NCI-H2196 treated with DMSO at 0.1 percent for 48 hours (cell line): ENCODE measurements around the gene UBR3.
"Not testable (repeated sequence)": the region's sequence is repeated elsewhere in the genome, so short reads cannot be mapped to it uniquely, and the experiment has no call there.

Experiments
- DNase-seq: peaks from one replicate; lab custom pipeline; 2025; ENCODE audit not compliant: unreplicated experiment; lab: John Stamatoyannopoulos, UW

UBR3 gene

DNA sequence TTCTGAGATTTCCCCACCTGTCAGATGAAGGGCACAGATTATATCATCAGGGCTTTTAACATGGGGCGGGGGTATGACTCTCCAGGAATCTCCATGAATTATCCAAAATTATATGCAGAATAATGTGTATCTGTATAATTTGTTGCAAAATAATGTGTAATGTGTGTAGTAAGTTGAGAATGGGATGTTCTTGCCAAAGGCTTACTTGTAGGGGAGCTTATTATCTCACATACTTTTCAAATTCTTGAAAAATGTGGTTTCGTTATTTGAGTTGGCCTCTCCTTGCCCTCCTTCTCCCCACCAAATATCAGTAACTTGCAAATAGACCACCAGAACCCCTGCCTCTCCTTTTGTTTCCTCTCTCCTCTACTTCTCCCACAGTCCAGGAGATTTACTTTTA lies 35.6 kb downstream of the UBR3 start:
- no peak for DNase-seq

- no peak for DNase-seq
Observed at GRCh38 chr2:169865492-169865891, 38.2 kb downstream of the UBR3 start.

DNA sequence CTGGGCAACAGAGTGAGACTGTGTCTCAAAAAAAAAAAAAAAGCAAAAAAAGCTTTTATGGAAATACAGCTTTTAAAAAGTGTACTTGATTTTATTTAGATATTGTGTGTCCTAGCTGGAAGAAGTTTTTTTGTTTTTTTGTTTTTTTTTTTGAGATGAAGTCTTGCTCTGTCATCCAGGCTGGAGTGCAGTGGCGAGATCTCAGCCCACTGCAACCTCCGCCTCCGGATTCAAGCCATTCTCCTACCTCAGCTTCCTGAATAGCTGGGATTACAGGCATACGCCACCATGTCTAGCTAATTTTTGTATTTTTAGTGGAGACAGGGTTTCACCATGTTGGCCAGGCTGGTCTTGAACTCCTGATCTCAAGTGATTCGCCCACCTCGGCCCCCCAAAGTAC lies 39.0 kb downstream of the UBR3 start:
- DNase-seq, result not testable (repeated sequence)

DNA sequence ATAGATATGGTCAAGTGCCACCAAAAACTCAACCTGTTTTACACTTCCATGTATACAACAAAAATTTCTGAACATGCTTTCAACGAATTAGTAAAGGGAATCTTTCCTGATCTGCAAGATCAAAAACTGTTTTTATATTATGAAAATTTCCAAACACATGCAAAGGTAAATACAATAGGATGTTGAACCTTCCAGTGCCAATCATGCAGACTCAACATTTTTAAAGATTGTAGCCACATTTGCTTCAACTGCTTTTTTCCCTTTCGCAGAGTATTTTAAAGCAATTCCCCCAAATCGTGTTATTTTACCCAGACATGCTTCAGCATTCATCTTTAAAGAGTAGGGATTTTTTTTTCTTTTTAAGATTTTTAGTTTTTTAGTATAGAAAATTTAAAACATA lies 40.3 kb downstream of the UBR3 start:
- no peak for DNase-seq

DNA sequence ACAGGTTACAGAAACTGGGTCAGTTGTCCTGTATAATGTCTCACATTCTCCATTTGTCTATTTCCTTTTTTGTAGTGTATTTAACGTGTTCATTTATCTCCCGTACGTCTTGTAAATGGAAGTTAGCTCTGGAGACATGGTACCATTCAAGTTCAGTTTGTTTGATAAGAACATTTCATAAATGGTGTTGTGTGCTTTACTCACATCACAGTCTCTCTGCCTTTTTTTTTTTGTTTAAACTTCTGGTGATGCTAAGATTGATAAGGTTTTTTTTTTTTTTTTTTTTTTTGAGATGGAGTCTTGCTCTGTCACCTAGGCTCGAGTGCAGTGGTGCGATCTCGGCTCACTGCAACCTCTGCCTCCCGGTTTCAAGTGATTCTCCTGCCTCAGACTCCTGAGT lies 41.7 kb downstream of the UBR3 start:
- no peak for DNase-seq

GRCh38 chr2:169871369-169871768 lies 44.1 kb downstream of the UBR3 start:
- DNase-seq, result not testable (repeated sequence)

DNA sequence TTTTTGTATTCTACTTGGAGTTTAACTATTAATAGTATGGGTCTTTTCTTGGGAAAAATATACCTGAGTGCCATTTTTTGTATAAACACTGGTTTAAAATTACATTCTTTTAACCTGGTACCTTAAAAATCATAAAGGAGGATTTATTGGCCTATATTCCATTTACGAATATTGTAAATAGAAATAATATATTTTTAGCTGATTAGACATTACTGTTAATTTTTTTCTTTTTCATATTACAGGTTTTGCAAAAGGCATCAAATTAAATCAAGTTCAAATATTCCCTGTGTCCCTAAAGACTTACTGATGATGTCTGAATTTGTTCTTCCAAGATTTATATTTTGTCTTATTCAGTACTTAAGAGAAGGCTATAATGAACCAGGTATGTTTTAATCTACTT lies 44.7 kb downstream of the UBR3 start:
- no peak for DNase-seq

DNA sequence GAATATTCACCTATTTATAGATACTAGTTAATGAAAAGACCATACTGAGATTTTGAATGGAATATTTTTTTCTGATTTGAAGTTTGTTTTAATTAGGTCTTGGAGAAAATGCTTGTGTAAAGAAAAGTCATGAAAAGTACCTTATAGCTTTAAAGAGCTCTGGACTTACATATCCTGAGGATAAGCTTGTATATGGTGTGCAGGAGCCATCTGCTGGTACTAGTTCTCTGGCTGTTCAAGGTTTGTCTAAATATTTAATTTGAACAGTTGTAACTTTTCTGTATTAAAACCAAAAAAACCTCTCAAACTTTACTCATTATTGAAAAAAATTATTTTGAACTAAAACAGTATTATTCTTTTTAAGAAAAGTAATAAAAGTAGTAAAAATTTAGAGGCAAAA lies 50.1 kb downstream of the UBR3 start:
- DNase-seq, result no peak

DNA sequence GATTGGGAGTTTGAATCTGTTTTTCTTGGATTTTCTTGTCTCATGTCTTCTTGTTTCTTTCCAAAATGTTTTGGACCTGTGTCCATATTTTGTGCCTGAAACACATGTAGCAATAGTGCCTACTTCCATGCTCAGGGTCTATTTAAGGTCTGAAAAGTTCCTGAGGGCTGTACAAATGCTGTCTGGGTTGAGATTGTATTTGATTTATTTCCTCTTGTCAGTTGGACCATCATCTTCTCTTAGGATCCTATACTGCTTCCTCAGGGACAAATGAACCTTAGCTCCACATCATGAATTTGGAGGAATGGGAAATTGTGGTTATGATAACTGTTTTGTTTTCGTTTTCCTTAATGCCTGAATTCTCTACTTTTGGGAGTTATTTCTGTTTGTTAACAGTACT lies 59.9 kb downstream of the UBR3 start:
- no peak for DNase-seq

DNA sequence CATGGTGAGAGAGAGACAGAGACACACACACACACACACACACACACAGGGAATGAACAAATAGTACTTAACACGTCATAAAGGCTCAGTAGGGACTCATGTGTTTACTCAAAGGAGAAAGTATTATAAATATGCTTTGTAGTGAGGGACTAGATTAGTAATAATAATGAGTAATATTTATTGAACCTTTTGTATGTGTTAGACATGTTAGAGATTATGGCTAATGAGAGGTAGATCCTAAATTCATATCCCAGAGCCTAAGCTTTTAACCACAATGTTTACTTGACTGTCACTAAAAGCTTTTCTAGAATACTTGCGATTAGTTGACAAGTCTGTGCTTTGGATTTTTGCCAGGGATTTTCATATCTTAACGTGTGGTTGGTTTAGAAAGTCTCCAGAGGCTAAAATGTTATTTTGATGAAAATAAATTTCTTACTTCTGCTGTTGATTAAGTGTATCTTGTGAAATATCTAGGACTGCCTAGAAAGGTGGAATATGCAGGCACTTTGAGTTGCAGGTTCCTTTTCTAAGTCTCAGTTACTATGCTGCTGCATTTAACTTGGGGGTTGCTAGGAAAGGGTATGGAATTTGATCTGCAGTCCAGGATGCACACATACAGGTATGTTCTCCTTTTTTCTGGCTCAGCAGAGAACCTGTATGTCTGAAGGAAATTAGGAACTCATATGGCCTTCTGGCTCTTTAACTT lies 64.5 kb downstream of the UBR3 start:
- no peak for DNase-seq

DNA sequence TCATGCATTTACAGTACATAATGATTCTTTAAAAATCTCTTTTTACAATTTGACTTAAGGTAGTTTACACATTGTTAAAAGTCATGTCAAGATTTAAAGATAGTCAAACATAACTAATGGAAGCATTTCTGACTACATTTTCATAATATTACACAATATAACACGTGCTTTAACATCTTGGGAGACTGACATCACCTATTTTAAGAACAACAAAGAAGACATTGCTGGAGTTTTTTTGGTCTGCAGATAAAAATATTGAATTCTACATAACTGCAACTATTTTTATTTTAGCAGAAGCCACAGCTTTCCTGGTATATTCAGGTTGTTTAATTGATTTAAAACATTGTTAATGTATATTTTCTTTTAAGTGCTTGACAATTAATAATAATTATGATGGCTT lies 65.7 kb downstream of the UBR3 start:
- DNase-seq, result no peak

GRCh38 chr2:169895294-169895985 lies 68.2 kb downstream of the UBR3 start:
- DNase-seq, result no peak

GRCh38 chr2:169897834-169898233 lies 70.6 kb downstream of the UBR3 start:
- no peak for DNase-seq

DNA sequence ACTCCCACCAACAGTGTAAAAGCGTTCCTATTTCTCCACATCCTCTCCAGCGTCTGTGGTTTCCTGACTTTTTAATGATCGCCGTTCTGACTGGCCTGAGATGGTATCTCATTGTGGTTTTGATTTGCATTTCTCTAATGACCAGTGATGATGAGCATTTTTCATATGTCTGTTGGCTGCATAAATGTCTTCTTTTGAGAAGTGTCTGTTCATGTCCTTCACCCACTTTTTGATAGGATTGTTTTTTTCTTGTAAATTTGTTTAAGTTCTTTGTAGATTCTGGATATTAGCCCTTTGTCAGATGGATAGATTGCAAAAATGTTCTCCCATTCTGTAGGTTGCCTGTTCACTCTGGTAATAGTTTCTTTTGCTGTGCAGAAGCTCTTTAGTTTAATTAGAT lies 72.8 kb downstream of the UBR3 start:
- not testable (repeated sequence) for DNase-seq

DNA sequence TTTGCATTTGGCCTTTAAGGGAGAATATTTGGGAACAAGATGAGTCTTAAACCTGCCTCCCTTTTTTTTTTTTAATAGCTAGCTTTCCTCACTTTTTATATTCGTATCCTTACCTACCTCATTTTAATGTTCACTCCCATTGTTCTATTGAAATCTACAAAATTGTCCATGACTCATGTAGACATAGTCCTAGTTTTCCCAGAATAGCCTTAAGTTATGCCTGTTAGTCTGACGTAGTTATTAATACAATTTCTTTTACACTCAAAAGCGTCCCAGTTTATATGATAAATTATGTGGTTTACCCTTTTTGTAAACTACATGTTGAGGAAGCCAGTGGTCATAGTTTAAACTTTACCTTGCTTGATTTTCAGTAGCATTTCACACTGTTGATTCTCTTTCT lies 73.4 kb downstream of the UBR3 start:
- DNase-seq, result no peak

DNA sequence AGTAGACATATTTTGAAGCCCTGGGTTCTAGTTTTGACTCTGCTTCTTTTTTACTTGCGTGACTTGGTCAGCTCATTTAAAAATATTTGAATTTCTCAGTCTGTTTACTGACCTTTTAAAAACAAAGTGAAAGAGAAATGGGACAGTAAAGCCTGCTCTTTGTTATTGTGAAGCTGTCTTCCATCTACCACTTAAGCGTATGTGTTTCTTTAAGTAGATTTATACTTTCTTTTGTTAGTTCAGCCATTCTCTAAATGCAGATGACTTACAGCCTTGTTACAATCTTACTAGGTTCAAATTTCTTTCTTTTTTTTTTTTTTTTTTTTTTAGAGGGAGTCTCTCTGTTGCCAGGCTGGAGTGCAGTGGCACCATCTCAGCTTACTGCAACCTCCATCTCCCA lies 79.5 kb downstream of the UBR3 start:
- DNase-seq, result no peak

GRCh38 chr2:169909376-169909775 lies 82.1 kb downstream of the UBR3 start:
- no peak for DNase-seq

DNA sequence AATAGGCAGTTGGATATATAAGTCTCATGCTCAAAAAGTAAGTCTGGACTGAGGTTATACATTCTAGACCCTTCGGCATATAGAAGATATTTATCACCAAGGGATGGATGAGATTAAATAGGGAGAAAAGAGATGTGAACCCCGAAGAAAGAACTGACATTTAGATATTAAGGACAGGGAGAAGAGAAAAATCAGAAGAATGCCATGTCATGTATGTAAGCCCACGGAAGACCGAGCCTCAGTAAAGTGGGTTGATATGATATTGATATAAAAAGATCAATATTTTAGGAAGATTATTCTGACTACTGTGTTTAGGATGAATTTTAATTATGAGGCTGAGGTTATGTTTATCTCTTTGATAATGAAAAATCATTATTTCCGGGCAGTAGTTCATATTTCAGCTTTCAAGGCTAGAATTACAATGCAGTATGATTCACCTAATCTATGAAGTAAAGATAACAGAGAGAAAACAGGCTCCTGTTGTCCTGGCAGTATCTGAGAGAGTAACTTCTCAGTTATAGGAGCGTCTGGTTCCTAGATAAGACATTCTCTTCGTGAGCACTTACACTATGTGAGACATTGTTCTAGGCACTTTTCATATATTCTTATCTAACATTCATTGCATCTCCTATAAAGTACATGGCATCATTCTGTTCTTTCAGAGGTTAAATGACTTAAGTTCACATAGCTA lies 83.0 kb downstream of the UBR3 start:
- DNase-seq, result no peak

GRCh38 chr2:169911119-169911518 lies 83.9 kb downstream of the UBR3 start:
- no peak for DNase-seq

DNA sequence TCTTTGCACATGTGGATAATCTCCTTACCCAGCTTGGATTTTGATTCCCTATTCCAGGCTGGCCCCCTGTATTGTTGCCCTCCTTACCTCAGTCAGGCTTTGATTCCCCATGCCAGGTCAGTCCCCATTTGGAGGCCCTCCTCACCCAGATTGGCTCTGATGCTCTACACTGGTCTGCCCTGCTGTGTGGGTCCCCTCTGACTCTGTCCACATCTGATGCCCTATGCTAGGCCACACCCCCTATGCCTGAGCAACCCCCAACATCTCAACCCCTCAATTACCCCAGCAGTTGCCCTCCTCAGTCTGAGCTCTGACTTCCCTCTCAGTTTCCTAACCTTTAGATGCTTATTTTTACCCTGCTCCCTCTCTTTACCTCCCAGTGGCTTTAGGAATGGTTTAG lies 89.4 kb downstream of the UBR3 start:
- no peak for DNase-seq

GRCh38 chr2:169923977-169924376 lies 96.7 kb downstream of the UBR3 start:
- no peak for DNase-seq

DNA sequence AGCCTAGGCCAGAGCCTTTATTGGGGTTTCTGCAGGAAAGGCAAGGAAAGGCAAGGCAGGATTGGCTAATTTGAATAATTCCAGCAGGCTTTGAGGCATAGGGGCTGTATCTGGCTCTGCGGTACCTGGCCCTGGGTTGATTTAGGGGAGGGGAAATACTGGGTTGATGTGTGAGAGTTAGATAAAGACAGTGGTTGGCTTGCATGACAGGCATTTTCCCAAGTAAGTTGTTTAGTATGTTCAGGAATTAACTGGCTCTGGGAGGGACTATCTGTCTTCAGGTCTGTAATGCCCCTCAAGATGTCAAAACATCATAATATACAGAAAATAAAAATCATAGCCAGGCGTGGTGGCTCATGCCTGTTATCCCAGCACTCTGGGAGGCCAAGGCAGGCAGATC lies 98.7 kb downstream of the UBR3 start:
- DNase-seq, result no peak
